Hindlimb muscle (tissue), 1 donor: ENCODE results near the gene KRT73. TPM values are rescaled to one million over a fixed set of nuclear protein-coding genes. Genes with fewer than 3 reads are reported as not detected.

Source experiments
- DNase-seq: peaks from one replicate; pipeline ENCODE4 v3.0.0-alpha.2; 2013
- polyA plus RNA-seq: library from polyadenylated mRNA; unstranded; fragments of 120-200 nt; gene quantifications from one replicate; pipeline ENCODE4 v1.2.1, GENCODE V29; 2013; ENCODE audit not compliant: insufficient read length

KRT73 gene
- not detected for polyA plus RNA-seq

DNA sequence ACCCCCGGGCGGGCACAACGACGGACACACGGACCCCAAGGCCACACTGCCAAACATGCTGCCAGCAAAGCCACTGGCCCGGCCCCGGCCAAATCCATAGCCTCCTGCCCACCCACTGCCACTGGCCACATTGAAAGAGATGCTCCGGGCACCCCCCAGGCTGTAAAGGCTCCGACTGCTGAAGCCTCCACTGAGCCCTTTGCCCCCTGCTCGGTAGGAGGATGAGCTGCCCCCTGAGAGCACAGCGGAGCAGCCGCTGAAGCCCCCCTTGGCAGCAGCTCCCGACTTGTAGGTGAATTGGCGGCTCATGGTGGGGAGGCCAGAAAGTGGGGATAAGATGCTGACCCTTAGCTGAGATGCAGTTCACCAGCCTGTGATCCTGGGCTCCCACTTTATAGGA, at the start of gene KRT73:
Gene KRT73, minus strand, starts transcription at position 344 of the 400 bp plus-strand sequence. Its CDS starts 35 bp downstream, at position 309.
- DNase-seq = no peak

- no peak for DNase-seq
Measured at GRCh38 chr12:52667931-52668330, 49.6 kb upstream of the KRT73 start.

DNA sequence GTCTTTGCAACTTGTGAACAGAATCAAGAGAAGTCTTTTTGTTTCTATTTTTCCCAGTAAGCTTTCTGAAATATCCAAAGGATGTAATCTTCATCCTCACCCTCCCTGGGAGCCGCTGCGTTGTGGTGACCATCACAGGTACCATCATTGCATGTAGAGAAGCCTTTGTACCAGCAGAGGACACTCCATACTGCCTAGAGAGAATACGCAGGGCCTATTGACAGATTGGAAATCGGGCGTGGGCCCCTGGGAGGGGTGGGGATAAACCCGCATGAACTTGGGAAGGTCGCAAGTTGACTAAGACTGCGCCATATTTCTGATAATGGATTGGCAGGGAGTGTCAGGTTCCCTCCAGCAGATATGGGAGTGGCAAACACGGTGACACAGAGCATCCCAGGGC, 49.1 kb upstream of the KRT73 start:
- DNase-seq = no peak

DNA sequence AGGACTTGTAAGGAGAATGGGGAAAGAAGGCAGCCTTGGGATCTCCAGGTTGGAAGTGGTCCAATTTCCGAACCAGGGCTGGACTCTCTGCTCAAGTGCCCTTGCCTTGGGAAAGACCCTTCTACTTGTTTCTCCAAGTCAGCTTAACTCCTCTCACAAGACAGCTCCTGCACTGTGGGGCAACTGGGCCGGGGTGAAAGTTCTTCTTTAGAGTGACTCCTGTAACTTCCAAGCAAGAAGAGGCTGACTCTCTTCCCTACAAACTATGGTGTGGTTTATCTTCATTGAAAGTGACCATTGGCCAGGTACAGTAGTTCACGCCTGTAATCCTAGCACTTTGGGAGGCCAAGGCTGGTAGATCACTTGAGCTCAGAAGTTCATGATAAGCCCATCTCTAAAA, 48.1 kb upstream of the KRT73 start:
- no peak for DNase-seq

DNA sequence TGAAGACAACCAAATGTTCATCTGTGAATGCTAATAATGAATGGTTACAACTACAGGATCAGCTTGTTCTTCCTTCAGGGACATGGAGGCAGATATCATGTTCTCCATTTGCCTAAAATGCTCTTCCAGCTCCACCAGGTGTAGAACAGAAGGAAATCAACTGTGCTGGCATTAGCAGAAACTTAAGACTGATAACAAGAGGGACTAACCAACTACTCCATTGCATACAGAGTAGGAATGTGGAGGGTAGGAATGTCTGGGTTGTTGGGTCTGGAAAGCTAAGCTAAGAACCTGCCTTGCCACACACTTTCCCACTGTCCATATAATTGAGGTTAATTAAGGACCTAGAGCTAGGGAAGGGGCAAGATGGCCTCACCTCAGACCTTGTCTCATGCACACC, 45.1 kb upstream of the KRT73 start:
- no peak for DNase-seq

- no peak for DNase-seq
Measured at GRCh38 chr12:52662918-52663229, 44.5 kb upstream of the KRT73 start.

DNA sequence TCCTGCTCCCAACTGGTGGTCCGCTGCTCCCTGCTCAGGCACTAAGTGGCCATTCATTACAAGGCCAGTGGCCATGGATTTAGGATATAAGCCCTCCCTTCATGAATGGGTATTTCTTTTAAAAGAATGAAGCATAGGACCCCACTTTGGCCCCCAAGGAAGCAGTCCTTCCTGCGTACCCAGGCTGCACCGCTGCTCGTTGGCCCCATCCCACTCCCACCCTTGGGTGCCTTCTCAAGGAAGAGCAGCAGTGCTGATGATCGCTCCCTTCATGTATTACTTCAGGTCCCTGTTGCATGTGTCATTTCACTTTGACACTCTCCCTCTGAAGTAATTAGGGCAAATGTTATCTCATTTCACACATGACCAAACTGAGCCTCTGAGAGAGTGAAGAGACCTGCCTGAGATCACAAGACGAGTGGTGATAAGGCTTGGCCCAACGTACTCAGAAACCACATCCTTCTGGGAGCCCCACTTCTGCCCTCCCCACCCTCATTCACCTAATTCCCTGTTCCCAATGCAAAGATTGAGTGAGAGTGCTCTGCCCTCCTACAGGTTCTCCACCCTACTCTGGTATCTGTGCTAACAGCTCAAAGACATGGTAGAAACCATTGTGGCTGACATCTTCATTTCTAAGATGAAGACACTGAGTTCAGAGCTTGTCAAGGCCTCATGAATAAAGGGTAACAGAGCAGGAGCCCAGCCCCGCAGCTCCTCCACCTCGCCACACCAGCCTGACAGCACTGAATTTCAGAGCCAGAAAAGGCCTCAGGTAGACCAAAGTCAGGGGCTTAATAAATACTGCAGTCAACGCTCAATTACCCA, 43.9 kb upstream of the KRT73 start:
- no peak for DNase-seq

DNA sequence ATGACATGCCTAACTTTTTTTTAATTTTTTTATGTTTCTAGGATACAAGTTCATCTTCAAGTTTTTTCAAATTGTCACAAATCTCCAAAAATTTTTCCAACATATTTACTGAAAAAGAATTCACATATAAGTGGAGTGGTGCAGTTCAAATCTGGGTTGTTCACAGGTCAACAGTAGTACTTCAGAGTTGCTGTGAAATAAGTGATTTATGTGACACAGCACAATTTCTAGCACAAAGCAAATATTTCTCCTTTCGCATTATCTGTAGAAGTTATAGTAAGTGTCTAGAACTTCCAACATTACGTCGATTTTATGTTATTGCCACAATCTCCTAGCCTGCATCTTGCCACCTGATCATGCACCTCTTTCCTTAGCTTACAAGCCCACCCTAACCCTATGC, 43.3 kb upstream of the KRT73 start:
- no peak for DNase-seq

GRCh38 chr12:52660934-52661499, 42.7 kb upstream of the KRT73 start:
- DNase-seq = no peak

- DNase-seq = no peak
Measured at GRCh38 chr12:52659951-52660350, 41.6 kb upstream of the KRT73 start.

GRCh38 chr12:52659395-52659794, 41.0 kb upstream of the KRT73 start:
- no peak for DNase-seq

DNA sequence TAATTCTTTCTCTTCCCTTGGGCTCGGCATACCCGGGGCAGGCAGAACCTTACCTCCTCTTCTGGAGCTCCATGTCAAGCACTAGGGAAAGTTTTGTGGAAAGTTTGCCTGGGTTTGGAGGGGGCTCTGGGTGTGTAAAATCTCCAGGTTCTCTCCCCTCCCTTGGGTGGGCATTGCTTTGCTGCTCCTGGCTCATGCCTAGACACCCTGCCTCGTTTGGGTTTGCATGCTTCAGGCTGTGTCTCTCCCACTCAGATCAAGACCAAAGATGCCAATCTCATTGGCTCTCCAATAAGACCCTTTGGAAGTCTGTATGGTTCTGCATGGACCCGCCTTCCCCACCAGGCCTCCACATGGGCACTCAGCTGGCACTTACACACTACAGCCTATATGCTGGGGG, 39.8 kb upstream of the KRT73 start:
- no peak for DNase-seq

DNA sequence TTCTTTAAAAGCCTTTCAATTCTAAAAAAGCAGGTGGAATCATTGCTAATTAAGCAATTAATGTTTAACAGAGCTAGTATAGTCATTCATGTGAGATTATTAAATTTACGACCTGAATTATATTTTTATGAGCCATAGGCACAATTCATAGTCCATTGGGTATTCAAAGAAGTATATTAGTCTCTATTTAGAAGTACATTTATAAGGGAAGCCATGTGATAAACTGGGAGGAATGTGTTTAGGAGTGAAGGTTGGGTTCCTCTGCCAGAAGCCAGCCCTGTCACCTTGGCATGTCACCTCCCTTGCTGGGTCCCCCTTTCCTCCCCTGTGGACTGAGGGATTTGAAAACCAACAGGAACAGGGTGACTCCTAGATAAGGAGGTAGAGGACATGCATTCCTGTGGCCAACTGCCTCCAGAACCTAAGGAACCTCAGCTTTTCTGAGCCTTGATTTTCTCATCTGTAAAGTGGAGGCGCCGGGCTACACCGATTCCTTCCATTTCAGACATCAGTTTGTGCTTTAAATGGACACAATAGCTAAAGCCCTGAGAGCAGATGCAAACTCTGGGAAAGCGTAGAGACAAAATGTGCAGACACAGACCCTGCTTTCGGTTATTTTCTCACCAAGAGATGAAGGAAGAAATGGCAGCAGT, 39.0 kb upstream of the KRT73 start:
- DNase-seq = no peak

DNA sequence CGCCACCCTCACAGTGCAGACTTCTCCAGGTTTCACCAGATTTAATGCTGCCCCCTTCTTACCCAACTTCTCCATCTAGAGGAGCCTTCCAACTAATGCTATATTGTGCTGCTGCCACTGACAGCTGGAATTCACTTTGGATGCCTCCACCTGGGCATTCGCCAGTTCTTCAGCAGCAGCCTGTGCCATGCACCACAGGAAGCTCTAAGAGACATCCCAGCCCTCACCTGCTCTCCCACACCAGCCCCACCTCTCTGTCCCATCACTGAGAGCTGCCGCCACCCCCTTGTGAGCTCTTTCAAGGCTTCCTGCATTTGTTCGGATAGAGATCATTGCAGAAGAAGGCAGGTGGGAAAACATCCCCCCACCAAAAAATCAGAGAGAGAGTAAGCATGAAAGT, 38.3 kb upstream of the KRT73 start:
- DNase-seq = no peak

DNA sequence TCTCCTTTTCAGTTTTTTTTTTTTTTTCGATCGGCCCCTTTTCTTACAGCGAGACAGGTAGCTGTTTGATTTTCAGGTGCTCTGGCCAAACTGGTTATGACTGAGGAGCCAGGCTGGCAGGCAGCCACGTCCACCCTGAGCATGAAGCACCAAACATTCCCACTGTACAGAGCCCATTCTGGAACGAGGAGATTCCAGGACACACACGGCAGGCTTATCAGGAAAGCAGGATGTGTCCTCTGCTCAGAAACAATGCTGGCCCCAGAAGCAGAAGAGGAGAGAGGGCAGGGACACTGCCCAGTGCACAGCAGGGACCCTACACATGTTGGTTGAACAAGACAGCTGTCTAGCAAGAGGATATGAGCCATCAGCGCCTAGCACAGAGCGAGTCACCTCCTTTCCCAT, 37.4 kb upstream of the KRT73 start:
- no peak for DNase-seq

GRCh38 chr12:52655251-52655650, 36.9 kb upstream of the KRT73 start:
- no peak for DNase-seq

GRCh38 chr12:52651726-52652261, 33.4 kb upstream of the KRT73 start, which contains the start of gene KRT2:
TSS of gene KRT2 (minus strand) at chr12:52652211. CDS start at chr12:52652142, 69 bp downstream.
- no peak for DNase-seq

- peak; percentile 19 for DNase-seq
Measured at GRCh38 chr12:52650520-52651081, 32.2 kb upstream of the KRT73 start.

DNA sequence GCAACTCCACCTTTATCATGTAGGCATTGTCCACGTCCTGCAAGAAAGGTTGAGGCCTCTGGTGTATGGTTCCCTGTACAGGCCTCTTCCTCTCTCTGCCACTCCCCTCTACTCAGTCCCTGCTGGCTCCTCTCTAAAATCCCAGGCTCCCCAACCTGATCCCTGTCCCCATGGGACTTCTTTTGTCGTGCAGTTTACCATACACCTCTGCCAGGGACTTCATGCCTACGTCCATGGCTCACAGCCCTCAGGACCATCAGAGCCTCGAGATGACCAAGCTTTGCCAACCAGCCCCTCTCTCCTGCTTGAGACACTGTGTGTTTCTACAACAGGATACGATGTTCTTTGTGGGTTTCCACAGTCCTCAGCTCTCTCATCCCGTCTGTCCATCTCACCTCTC, 30.7 kb upstream of the KRT73 start:
- DNase-seq = no peak

- no peak for DNase-seq
Measured at GRCh38 chr12:52648012-52648550, 29.7 kb upstream of the KRT73 start.

DNA sequence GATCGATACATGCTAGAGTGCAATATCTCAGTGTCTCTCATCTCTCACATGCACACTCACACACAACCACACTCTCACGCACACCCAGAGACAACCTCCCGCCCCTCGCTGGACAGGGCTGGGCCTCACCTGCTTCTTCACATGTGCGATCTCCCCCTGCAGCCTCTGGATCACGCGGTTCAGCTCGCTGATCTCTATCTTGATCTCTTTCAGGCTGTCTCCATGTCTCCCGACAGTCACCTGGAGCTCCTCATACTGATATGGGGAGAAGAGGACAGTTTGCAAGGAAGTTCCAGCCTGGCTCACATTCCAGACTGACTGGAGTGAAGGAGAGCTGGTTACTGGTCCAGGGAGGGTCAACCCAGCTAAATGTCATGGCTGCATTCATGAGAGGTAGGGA, 29.2 kb upstream of the KRT73 start:
- DNase-seq = no peak

DNA sequence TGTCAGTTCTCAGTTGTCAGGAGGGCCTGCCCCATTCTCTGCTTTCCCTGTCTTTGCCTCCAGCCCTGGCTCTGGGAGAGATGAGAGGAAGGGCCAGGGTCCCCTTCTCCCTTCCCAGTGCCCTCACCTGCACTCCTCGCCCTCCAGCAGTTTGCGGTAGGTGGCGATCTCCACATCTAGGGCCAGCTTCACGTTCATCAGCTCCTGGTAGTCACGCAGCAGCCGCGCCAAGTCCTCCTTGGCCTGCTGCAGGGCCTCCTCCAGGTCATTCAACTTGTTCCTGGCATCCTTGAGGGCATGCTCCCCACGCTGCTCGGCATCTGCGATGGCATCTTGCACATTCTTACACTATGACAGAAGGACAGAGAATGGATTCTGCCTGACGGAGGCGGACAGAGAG, 28.3 kb upstream of the KRT73 start:
- no peak for DNase-seq

DNA sequence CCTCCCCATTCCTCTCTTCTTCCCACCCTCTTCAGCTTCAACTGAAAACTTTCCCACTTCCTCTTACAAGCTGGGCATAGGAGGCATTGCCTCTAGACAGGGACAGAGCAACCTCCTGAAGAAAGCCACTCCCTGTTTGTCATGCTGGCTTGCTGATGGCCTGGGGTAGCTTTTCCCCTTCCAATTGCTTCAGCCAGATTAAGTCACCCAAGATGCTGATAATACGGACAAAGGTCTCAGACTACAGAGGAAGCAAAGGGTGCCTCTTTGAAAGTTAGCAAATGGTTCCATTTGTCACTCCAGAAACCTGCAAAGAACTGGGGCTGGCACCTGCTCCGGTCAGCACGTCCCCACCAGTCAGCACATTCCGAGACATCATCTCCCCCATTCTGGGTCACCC, 27.6 kb upstream of the KRT73 start:
- DNase-seq = no peak
